Endometrial microvascular endothelial cells (primary cell): ENCODE data around the gene NR2C2AP. TPM values are rescaled to one million over a fixed set of nuclear protein-coding genes. Genes with fewer than 3 reads are reported as not detected.
"Not testable (repeated sequence)": the region's sequence is repeated elsewhere in the genome, so short reads cannot be mapped to it uniquely, and the experiment has no call there.

Experiments used
- in situ Hi-C: cut with HindIII; loops from 2 replicates; pipeline ENCODE4 v1.10.0; 2017; ENCODE audit warnings: low sequenced_read_pairs, low pct_unique_long_range_greater_than_20kb; ENCODE audit errors: inconsistent ontology term
- total RNA-seq: library from RNA; depleted of rRNA; stranded (reverse); fragments of >200 nt; gene quantifications from one replicate; pipeline ENCODE4 v1.2.3, GENCODE V29; 2015; ENCODE audit errors: inconsistent ontology term

NR2C2AP gene, protein sequence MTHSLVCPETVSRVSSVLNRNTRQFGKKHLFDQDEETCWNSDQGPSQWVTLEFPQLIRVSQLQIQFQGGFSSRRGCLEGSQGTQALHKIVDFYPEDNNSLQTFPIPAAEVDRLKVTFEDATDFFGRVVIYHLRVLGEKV
- 25.8 TPM for total RNA-seq

DNA sequence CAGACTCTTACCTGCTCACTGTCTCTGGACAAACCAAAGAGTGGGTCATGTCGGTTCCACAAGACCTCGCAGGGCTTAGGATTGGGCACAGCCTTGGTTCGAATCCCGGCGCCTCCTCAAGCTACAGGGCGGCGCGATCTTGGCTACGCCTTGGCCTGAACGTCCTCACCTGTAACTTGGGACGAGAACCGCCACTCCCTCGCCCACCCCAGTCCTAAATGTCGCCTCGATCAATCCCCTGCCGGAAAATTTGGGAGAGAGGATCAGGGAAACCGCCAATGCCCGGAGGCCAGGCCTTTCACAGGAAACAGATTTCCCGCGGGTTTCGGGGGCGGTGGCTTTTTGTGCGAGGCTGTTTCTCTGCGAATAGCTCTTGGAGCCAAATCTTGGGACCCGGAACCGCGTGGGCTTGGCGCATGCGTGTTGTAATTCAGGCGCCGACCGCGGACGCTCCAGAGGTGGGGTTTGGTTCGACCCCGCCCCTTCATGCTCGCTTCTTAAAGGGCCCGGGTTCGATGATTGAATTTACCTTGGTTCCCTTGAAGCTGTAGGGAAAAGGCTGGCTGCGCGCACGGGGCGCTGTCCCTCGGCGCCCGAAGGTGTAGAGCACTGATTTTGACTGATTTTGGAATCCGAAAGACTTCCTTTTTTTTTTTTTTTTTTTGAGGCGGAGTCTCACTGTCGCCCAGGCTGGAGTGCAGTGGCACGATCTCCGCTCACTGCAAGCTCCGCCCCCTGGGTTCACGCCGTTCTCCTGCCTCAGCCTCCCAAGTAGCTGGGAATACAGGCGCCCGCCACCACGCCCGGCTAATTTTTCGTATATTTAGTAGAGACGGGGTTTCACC, at the start of gene NR2C2AP:
Gene NR2C2AP (minus strand): TSS at position 403 of the 845 bp plus-strand sequence. CDS start 354 bp downstream, at position 49.
- in situ Hi-C loops = no loop called here

DNA sequence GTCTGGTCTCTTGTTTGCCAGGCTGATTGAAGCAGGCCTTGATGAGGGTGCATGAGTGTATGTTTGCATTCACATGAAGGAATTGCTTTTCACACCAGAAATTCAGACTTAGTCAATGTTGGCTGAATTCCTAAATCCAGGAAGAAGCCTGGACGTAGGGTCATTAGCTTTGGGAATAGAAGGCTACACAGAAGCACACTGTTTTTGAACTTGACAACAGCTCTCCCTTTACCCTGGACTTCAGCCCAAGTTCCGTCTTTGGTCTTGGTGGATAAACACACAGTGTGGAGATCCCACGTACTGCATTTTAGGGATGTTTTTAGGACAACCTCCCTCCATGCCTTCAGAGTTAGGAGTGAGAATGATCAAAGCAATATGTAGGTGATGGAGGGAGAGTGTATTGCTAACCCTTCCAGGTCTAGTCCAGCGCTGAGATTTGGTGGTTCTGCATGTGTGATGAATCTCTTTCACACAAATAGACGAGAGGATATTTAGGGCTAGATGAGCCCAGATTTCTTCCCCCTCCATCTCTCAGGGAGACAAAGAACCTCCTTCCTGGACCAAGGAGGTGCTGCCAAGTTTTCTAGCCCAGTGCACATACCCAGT, 47.1 kb upstream of the NR2C2AP start:
- in situ Hi-C loops = no loop called here

DNA sequence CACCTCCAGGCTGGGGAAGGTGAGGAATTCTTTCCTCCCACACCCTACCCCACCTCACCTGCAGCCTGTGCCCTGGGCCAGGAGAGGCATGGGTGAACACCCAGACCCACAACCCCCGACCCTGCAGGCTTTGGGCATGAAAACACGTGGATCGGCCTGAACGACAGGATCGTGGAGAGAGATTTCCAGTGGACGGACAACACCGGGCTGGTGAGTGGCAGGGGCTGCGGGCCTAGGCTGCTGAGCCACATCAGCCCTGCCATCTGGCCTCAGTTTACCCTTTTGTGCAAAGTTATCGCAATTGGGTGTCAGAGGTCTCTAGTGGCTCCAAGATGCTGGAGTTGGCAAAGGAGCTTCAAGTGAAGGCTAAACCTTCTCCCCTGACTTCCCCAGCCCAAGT, 37.3 kb upstream of the NR2C2AP start:
- in situ Hi-C loops = no loop called here

DNA sequence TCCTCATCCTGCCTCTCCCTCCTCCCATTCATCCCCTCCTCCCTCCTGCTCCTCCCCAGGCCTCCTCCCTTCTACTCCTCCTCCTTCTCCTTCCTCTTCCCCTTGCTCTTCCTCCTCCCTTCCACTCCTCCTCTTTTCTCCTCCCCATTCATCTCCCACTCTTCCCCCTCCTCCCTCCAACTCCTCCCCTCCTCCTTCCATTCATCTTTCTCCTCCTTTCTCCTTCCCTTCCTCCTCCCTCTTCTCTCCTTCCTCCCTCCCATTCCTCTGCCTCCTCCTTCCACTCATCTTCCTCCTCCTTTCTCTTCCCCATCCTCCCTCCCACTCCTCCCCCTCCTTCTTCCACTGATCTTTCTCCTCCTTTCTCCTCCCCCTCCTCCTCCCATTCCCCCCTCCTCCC, 36.5 kb upstream of the NR2C2AP start:
- in situ Hi-C loops = no loop called here

DNA sequence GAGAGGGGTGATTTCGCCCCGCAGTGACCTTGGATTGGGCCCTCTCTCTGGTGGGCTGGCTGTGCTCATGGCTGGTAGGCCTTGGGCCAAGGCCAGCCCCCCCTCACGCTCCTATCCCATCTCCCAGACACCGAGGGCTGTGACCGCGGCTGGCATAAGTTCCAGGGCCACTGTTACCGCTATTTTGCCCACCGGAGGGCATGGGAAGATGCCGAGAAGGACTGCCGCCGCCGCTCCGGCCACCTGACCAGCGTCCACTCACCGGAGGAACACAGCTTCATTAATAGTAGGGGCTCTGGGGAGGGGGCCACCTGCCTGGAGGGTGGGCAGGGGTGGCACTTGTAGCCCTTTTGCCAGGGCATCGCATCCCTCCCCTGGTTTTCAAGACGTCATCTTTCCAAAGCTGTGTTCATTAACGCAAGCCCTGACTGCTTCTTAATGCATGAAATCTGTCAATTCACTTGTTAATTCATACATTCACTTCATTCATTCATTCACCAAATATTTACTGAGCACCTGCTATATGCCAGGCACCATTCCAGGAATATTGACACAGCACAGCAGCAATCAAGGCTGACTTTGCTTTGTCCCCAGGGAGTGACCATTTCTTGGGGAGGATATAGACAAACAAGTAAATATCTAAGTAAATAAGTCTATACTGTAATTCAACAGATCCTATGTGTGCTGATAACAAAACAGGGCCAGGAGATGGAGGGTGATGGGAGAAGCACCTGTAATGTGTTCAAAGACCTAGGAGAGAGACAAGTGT, 35.1 kb upstream of the NR2C2AP start:
- in situ Hi-C loops = no loop called here

DNA sequence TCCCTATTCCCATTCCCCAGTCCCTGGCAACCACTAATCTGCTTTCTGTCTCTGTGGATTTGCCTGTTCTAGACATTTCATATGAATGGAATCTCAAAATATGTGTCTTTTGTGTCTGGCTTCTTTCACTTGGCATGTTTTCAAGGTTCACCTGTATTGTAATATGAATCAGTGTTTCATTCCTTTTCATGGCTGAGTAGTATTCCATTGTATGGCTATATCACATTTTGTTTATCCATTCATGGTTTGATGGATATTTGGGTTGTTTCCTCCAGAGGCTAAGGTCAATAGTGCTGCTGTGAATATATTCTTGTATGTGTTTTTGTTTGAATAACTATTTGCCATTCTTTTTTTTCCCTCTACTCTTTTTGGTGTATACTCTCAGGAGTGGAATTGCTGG, 33.0 kb upstream of the NR2C2AP start:
- in situ Hi-C loops = no loop called here

DNA sequence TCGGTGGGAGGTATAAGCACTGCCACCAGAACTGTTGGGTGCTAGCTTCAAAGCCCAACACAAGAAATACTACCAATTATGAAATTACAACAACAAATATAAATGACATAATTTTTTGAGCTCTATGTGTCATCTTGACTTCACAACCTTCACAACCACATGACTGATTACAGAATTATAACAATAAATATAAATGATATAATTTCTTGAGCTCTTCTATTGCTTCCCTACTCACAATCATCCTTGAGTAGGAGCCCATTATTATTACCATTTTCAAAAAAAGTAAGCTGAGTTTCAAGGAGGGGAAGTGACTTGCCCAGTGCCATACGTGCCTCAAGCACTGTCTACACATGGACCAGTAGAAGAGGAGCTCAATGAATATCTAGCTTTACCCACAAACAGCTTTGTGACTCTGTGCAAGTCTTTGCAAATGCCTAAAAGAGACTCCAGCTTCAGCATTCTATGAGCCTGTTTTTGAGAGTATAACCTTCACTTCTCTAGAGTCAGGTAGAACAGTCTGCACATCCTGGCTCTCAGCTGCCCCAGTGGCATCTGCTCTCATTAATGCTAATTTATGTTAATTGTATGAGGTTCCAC, 31.1 kb upstream of the NR2C2AP start:
- in situ Hi-C loops = no loop called here

DNA sequence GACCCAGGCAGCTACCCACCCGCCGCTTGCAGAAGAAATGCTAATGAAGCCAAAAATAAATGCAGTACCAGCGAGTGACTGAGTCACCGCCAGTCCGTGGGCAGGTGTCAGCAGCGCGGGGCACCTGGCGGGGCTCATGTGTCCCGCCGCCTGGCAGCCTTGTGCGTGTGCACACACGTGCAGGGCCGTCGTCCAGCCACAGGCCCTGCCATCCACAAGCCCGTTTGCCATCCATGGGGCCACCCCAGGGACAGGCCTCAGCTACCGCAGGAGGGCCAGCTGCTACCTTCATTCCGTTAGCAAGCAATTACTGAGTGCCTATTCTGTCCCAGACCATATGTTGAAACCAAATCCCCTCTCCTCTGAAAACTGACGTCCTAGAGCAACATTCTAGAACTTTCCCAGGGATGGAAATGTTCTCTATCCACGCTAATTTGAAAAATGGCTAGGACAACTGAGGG, 29.1 kb upstream of the NR2C2AP start:
- in situ Hi-C loops = no loop called here

DNA sequence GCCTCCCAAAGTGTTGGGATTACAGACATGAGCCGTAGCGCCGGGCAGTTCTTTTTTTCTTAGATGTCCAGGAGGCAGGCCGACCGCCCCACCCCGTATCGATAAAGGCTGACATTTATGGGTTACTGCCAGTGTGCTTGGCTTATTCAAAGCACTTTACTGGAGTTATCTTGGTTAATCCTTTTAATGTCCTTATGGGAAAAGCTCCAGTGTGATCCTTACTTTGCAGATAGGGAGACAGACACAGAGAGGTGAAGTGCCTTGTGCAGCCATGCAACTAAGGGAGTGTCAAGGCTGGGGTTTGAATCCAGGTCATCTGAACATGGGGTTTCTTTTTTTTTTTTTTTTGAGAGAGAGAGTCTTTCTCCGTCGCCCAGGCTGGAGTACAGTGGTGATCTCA, 27.8 kb upstream of the NR2C2AP start:
- in situ Hi-C loops = no loop called here

DNA sequence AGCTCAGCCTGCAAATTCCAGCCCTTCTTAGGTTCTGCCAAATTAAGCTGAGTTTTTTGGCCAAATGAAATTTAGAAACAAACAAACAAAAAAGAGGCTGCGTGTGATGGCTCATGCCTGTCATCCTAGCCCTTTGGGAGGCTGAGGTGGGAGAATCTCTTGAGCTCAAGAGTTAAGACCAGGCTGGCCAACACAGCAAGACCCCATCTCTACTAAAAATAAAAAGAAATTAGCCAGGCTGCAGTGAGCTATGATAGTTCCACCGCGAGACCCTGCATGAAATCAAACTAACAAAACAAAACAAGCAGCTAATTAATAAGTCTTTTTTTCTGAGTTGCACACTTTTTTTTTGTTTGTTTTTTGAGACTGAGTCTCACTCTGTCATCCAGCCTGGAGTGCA, 26.5 kb upstream of the NR2C2AP start:
- in situ Hi-C loops = no loop called here

DNA sequence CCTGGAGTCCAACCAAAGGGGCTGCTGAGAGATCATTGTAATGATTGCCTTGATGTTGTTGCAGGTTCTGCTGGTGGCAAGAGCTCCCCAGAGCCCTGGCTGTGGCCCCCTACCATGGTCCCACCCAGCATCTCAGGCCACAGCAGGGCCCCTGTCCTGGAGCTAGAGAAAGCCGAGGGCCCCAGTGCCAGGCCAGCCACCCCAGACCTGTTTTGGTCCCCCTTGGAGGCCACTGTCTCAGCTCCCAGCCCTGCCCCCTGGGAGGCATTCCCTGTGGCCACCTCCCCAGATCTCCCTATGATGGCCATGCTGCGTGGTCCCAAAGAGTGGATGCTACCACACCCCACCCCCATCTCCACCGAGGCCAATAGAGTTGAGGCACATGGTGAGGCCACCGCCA, 24.0 kb upstream of the NR2C2AP start:
- in situ Hi-C loops = no loop called here

DNA sequence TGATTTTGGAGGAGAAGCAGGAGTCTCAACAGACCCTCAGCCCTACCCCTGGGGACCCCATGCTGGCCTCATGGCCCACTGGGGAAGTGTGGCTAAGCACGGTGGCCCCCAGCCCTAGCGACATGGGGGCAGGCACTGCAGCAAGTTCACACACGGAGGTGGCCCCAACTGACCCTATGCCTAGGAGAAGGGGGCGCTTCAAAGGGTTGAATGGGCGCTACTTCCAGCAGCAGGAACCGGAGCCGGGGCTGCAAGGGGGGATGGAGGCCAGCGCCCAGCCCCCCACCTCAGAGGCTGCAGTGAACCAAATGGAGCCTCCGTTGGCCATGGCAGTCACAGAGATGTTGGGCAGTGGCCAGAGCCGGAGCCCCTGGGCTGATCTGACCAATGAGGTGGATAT, 23.4 kb upstream of the NR2C2AP start:
- in situ Hi-C loops = no loop called here

DNA sequence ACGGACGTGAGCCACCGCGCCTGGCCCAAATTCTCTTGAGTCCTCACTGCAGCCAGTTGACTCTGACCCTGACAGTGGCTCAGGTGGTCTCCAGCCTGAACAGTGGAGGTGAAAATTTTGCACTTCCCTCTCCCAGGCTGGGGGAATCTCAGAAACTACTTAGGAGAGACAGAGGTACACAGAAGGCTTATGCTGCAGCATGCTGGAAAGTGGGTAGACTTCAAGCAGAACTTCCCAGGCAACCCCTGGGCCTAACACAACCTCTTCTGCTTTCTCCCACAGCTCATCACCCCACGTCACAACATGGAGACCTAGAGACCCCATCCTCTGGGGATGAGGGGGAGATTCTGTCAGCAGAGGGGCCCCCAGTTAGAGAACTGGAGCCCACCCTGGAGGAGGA, 23.0 kb upstream of the NR2C2AP start:
- in situ Hi-C loops = no loop called here

DNA sequence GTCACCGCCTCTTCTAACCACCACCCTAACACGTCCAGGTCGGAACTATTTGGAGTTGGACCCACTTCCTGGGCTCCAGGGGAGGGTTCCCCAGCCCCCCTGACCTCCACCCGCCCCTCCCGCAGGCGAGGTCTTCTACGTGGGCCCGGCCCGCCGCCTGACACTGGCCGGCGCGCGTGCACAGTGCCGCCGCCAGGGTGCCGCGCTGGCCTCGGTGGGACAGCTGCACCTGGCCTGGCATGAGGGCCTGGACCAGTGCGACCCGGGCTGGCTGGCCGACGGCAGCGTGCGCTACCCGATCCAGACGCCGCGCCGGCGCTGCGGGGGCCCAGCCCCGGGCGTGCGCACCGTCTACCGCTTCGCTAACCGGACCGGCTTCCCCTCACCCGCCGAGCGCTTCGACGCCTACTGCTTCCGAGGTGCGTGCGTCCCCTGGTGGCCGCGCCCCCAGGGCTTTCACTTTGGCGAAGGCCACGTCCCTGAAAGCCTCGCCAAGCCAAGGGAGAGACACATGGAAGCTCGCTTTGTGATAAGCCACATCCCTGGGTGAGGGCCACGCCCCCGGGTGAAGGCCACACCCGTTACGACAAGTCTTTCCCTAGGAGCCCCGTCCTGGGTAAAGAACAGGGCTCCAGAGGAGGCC, 21.8 kb upstream of the NR2C2AP start:
- in situ Hi-C loops = no loop called here

DNA sequence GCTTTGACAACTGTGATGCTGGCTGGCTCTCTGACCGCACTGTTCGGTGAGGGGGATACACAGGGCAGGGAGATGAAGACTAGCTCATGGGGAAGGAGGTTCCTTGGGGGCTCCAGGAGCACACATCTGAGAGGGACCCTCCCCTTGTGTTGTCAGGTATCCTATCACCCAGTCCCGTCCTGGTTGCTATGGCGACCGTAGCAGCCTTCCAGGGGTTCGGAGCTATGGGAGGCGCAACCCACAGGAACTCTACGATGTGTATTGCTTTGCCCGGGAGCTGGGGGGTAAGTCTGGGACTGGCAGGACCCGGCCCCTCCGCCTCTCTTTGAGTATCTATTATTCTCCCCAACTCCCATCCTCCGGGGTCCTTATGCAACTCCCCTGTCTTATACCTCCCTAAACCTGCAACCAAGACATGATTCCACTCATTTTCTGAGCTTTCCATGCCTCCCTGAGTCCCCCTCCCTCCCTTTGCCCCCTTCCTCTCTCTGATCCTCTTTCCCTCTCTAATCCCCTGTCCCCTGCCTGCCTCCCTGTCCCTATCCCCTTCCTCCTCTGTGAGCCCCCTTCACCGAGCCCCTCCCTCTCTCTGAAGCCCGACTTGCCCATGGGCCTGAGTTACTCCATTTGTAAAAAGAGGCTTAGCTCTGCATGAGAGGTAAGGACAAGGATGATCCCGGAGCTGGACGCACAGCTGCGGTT, 21.1 kb upstream of the NR2C2AP start:
- in situ Hi-C loops = no loop called here

DNA sequence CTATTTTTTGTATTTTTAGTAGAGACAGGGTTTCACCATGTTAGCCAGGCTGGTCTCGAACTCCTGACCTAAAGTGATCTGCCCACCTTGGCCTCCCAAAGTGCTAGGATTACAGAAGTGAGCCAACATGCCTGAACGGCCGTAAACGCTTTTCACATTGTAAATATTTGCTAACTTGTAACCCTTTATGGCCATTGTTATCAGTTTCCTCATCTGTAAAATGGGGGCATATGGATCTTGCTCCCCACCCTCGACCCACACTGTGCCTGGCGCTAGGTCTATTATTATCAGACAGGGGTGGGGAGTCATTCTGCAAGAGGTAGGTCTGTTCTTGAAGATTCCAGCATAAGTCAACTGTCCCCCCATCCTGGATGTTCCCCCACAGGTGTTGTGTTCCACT, 20.4 kb upstream of the NR2C2AP start:
- in situ Hi-C loops = no loop called here

DNA sequence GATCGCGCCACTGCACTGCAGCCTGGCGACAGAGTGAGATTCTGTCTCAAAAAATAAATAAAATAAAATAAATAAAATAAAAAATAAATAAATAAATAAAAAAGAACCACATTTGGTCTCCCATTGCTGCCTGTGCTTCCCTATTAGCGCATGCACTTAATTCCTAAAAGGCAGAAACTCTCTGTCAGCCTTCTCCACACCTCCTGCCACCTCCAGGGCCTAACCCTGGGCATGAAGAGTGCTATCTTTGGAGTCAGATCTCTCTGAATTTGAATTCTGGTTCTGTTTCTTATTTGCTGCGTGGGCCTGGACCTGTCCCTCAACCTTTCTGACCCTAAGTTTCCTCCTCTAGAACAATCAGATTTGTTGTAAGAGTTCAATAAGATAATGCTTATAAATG, 19.8 kb upstream of the NR2C2AP start:
- in situ Hi-C loops = no loop called here

DNA sequence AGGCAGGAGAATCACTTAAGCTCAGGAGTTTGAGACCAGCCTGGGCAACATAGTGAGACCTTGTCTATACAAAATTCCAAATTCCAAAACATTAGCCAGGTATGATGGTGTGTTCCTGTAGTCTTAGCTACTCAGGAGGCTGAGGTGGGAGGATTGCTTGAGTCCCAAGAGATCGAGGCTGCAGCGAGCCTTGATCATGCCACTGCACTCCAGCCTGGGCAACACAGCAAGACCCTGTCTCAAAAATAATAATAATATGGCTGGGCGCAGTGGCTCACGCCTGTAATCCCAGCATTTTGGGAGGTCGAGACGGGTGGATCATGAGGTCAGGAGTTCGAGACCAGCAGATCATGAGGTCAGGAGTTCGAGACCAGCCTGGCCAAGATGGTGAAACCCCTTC, 17.8 kb upstream of the NR2C2AP start:
- in situ Hi-C loops = not testable (repeated sequence)
